Activated T-cell treated with anti-CD3 and anti-CD28 coated beads for 4 hours (primary cell): ENCODE results near the gene MAP3K5.
"Not testable (repeated sequence)": the region's sequence is repeated elsewhere in the genome, so short reads cannot be mapped to it uniquely, and the experiment has no call there.

Experiments used
- DNase-seq: peaks from one replicate; pipeline ENCODE4 v3.0.0-alpha.2; 2020

Gene MAP3K5

GRCh38 chr6:136598048-136598447 lies 194.2 kb downstream of the MAP3K5 start:
- no peak for DNase-seq

GRCh38 chr6:136594671-136595070 lies 197.6 kb downstream of the MAP3K5 start:
- DNase-seq = no peak

- DNase-seq = no peak
These were observed 198.4 kb downstream of the MAP3K5 start for GRCh38 chr6:136593748-136594490.

- DNase-seq = no peak
These were observed 199.2 kb downstream of the MAP3K5 start for GRCh38 chr6:136592930-136593673.

GRCh38 chr6:136591617-136592016 lies 200.7 kb downstream of the MAP3K5 start:
- no peak for DNase-seq

- not testable (repeated sequence) for DNase-seq
These were observed 201.4 kb downstream of the MAP3K5 start for GRCh38 chr6:136590846-136591245.

- no peak for DNase-seq
These were observed 204.8 kb downstream of the MAP3K5 start for GRCh38 chr6:136587527-136587926.

GRCh38 chr6:136586295-136586694 lies 206.0 kb downstream of the MAP3K5 start:
- no peak for DNase-seq

- DNase-seq = not testable (repeated sequence)
These were observed 206.8 kb downstream of the MAP3K5 start for GRCh38 chr6:136585523-136585922.

GRCh38 chr6:136584290-136584689 lies 208.0 kb downstream of the MAP3K5 start:
- not testable (repeated sequence) for DNase-seq

GRCh38 chr6:136582711-136583471 lies 209.4 kb downstream of the MAP3K5 start:
- DNase-seq = no peak

- DNase-seq = no peak
These were observed 212.5 kb downstream of the MAP3K5 start for GRCh38 chr6:136579800-136580199.

GRCh38 chr6:136576821-136577220 lies 215.5 kb downstream of the MAP3K5 start:
- no peak for DNase-seq

GRCh38 chr6:136571496-136571895 lies 220.8 kb downstream of the MAP3K5 start:
- no peak for DNase-seq

- no peak for DNase-seq
These were observed 221.2 kb downstream of the MAP3K5 start for GRCh38 chr6:136571065-136571464.

GRCh38 chr6:136568129-136568528 lies 224.1 kb downstream of the MAP3K5 start:
- no peak for DNase-seq

- no peak for DNase-seq
These were observed 224.6 kb downstream of the MAP3K5 start for GRCh38 chr6:136567688-136568087.

GRCh38 chr6:136566851-136567250 lies 225.4 kb downstream of the MAP3K5 start:
- no peak for DNase-seq

- no peak for DNase-seq
These were observed 226.2 kb downstream of the MAP3K5 start for GRCh38 chr6:136566007-136566487.

- DNase-seq = no peak
These were observed 228.1 kb downstream of the MAP3K5 start for GRCh38 chr6:136564180-136564579.

GRCh38 chr6:136563386-136564152 lies 228.7 kb downstream of the MAP3K5 start:
- DNase-seq = no peak

- DNase-seq = no peak
These were observed 230.1 kb downstream of the MAP3K5 start for GRCh38 chr6:136562211-136562610.
